HepG2 (cell line): ENCODE measurements around the gene CACNA1G. TPM values are rescaled to one million over a fixed set of nuclear protein-coding genes. Genes with fewer than 3 reads are reported as not detected.
A peak's percentile ranks its signal among the peaks of the same experiment; 100 is the strongest.

ENCODE experiments used
- JDP2 ChIP-seq: sonication (generic); formaldehyde crosslinking; IDR thresholded peaks from 2 replicates; pipeline ENCODE4 v1.8.1; 2022; ENCODE audit warnings: missing genetic modification reagents, borderline replicate concordance
- KDM2A ChIP-seq: sonication (generic); formaldehyde crosslinking; IDR thresholded peaks from 2 replicates; pipeline ENCODE4 v1.4.0; 2020; ENCODE audit warnings: low read depth, missing genetic modification reagents, borderline replicate concordance
- KDM5B ChIP-seq: sonication (generic); formaldehyde crosslinking; IDR thresholded peaks from 2 replicates; pipeline ENCODE4 v1.4.0; 2020; ENCODE audit warnings: missing genetic modification reagents, mild to moderate bottlenecking, borderline replicate concordance
- RBAK ChIP-seq: sonication (generic); formaldehyde crosslinking; IDR thresholded peaks from 2 replicates; pipeline ENCODE4 v1.5.1; 2020; ENCODE audit warnings: mild to moderate bottlenecking, missing genetic modification reagents
- RFX1 ChIP-seq: fragments of 450-650 bp; IDR thresholded peaks from 2 replicates; pipeline ENCODE4 v1.6.1; 2017
- RXRA ChIP-seq: sonication (generic); formaldehyde crosslinking; IDR thresholded peaks from 2 replicates; pipeline ENCODE4 v1.5.1; 2020; ENCODE audit warnings: missing genetic modification reagents
- SPEN ChIP-seq: sonication (generic); formaldehyde crosslinking; IDR thresholded peaks from 2 replicates; pipeline ENCODE4 v1.5.1; 2020; ENCODE audit warnings: low read depth, mild to moderate bottlenecking, missing genetic modification reagents
- TGIF2 ChIP-seq: IDR thresholded peaks from 2 replicates; pipeline ENCODE4 v1.6.1; 2016; ENCODE audit warnings: control low read depth, missing compliant biosample characterization
- ZNF251 ChIP-seq: sonication (generic); formaldehyde crosslinking; IDR thresholded peaks from 2 replicates; pipeline ENCODE4 v1.9.0; 2021; ENCODE audit warnings: mild to moderate bottlenecking, missing genetic modification reagents
- ZSCAN31 ChIP-seq: sonication (generic); formaldehyde crosslinking; IDR thresholded peaks from 2 replicates; pipeline ENCODE4 v1.5.0; 2020; ENCODE audit warnings: low read depth, mild to moderate bottlenecking, missing genetic modification reagents
- ZZZ3 ChIP-seq: sonication (generic); formaldehyde crosslinking; IDR thresholded peaks from 2 replicates; pipeline ENCODE4 v1.4.0; 2020; ENCODE audit warnings: missing genetic modification reagents, mild to moderate bottlenecking, borderline replicate concordance
- polyA plus RNA-seq, 8 experiments: library from polyadenylated mRNA; depleted of rRNA in 3 of 8; stranded (reverse) in 7 of 8; unstranded in 1 of 8; fragments of >200 nt; fragmentation: Illumina TruSeq in 4 of 8; extraction: Trizol in 4 of 8; gene quantifications; 2 replicates each; pipeline versions ENCODE4 v1.2.1 to v1.2.3, GENCODE V29; 2011 to 2016; ENCODE audit warnings: low read depth in 4 of 8, missing spikeins in 1 of 8, mixed read lengths in 1 of 8; ENCODE audit not compliant: insufficient read depth in 1 of 8
- total RNA-seq, 5 experiments: library from RNA; depleted of rRNA; stranded (reverse); fragments of >200 nt; fragmentation: Illumina TruSeq; extraction: Trizol; gene quantifications; 2 replicates each; pipeline ENCODE4 v1.2.3, GENCODE V29; 2016; ENCODE audit warnings: low read depth in 1 of 5
- TF ChIP-seq, protein P1 (sequence below): IDR thresholded peaks from 2 replicates; pipeline ENCODE4 v1.6.1; 2018; ENCODE audit warnings: missing genetic modification reagents
- TF ChIP-seq, protein P2 (sequence below): sonication (generic); formaldehyde crosslinking; conservative IDR thresholded peaks from 2 replicates; pipeline ENCODE4 v1.4.0; 2020; ENCODE audit warnings: missing genetic modification reagents
- TF ChIP-seq, protein P3 (sequence below): IDR thresholded peaks from 2 replicates; pipeline ENCODE4 v1.6.1; 2016
- TF ChIP-seq, protein P4 (sequence below): sonication (generic); formaldehyde crosslinking; IDR thresholded peaks from 2 replicates; pipeline ENCODE4 v1.8.0; 2022; ENCODE audit warnings: mild to moderate bottlenecking, missing genetic modification reagents, borderline replicate concordance
- TF ChIP-seq, protein P5 (sequence below): sonication (generic); formaldehyde crosslinking; IDR thresholded peaks from 2 replicates; pipeline ENCODE4 v1.4.0; 2020; ENCODE audit warnings: missing genetic modification reagents

CACNA1G gene
- total and polyA plus RNA-seq, 2 of the 13 experiments (the other 11 are each of a cell fraction or from before 2014, with no cell fraction given) = 0.02 TPM; not detected in 1

DNA sequence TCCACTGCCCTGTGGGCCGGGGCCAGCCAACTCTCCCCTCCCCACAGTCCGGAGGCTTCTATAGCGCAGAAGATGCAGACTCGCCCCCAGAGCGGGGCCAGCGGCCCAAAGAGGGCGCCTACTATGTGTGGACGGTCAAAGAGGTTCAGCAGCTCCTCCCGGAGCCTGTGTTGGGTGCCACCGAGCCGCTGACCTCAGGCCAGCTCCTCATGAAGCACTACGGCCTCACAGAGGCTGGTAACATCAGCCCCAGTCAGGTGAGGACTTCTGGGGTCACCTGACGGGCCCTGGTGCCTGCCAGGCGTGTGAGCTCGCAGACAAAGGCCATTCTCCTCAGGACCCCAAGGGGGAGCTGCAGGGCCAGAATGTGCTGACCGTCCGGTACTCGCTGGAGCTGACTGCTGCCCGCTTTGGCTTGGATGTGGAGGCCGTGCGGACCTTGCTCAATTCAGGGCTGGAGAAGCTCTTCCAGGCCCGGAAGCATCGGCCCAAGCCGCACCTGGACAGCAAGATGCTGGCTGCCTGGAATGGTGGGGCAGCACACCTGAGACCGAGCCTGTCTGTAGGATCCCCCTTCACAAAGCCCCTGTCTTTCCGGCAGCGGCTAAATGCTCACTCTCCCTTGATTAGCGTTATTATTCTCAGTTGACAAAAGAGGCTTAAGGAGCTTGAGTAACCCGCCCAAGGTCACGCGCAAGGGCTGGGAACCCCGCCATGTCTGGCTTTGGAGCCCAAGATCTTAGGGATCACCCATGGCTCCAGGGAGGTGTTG, 9.7 kb upstream of the CACNA1G start (continued):
- no peak for TF ChIP-seq ZZZ3 (CRISPR knock-in tag)
- peak; percentile 62; the same call in 1 of the 2 replicates for TF ChIP-seq SPEN (CRISPR knock-in tag)
- peak; percentile 78 for TF ChIP-seq TGIF2 (CRISPR knock-in tag)
- TF ChIP-seq RXRA (CRISPR knock-in tag) = peak; percentile 71
- TF ChIP-seq, protein P1, sequence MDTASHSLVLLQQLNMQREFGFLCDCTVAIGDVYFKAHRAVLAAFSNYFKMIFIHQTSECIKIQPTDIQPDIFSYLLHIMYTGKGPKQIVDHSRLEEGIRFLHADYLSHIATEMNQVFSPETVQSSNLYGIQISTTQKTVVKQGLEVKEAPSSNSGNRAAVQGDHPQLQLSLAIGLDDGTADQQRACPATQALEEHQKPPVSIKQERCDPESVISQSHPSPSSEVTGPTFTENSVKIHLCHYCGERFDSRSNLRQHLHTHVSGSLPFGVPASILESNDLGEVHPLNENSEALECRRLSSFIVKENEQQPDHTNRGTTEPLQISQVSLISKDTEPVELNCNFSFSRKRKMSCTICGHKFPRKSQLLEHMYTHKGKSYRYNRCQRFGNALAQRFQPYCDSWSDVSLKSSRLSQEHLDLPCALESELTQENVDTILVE (CRISPR knock-in tag) = no peak
- TF ChIP-seq, protein P2, sequence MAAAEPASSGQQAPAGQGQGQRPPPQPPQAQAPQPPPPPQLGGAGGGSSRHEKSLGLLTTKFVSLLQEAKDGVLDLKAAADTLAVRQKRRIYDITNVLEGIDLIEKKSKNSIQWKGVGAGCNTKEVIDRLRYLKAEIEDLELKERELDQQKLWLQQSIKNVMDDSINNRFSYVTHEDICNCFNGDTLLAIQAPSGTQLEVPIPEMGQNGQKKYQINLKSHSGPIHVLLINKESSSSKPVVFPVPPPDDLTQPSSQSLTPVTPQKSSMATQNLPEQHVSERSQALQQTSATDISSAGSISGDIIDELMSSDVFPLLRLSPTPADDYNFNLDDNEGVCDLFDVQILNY (CRISPR knock-in tag) = no peak
- no peak for TF ChIP-seq ZNF251 (CRISPR knock-in tag)
- TF ChIP-seq, protein P3, sequence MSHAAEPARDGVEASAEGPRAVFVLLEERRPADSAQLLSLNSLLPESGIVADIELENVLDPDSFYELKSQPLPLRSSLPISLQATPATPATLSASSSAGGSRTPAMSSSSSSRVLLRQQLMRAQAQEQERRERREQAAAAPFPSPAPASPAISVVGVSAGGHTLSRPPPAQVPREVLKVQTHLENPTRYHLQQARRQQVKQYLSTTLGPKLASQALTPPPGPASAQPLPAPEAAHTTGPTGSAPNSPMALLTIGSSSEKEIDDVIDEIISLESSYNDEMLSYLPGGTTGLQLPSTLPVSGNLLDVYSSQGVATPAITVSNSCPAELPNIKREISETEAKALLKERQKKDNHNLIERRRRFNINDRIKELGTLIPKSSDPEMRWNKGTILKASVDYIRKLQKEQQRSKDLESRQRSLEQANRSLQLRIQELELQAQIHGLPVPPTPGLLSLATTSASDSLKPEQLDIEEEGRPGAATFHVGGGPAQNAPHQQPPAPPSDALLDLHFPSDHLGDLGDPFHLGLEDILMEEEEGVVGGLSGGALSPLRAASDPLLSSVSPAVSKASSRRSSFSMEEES (CRISPR knock-in tag) = peak; percentile 57; the same call in 1 of the 2 replicates
- no peak for TF ChIP-seq JDP2 (CRISPR knock-in tag)
- TF ChIP-seq KDM2A (CRISPR knock-in tag) = peak; percentile 87
- TF ChIP-seq, protein P4, sequence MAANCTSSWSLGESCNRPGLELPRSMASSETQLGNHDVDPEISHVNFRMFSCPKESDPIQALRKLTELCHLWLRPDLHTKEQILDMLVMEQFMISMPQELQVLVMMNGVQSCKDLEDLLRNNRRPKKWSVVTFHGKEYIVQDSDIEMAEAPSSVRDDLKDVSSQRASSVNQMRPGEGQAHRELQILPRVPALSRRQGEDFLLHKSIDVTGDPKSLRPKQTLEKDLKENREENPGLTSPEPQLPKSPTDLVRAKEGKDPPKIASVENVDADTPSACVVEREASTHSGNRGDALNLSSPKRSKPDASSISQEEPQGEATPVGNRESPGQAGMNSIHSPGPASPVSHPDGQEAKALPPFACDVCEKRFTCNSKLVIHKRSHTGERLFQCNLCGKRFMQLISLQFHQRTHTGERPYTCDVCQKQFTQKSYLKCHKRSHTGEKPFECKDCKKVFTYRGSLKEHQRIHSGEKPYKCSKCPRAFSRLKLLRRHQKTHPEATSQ (CRISPR knock-in tag) = no peak
- TF ChIP-seq, protein P5, sequence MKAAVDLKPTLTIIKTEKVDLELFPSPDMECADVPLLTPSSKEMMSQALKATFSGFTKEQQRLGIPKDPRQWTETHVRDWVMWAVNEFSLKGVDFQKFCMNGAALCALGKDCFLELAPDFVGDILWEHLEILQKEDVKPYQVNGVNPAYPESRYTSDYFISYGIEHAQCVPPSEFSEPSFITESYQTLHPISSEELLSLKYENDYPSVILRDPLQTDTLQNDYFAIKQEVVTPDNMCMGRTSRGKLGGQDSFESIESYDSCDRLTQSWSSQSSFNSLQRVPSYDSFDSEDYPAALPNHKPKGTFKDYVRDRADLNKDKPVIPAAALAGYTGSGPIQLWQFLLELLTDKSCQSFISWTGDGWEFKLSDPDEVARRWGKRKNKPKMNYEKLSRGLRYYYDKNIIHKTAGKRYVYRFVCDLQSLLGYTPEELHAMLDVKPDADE (CRISPR knock-in tag) = no peak
- TF ChIP-seq RFX1 = no peak
- no peak for TF ChIP-seq RBAK (CRISPR knock-in tag)
- no peak for TF ChIP-seq ZSCAN31
- TF ChIP-seq KDM5B (CRISPR knock-in tag) = peak; percentile 66; the same call in 1 of the 2 replicates
